ENCODE measurements around the gene NEK9.
A peak's percentile ranks its signal among the peaks of the same experiment; 100 is the strongest.
"Not testable (repeated sequence)": the region's sequence is repeated elsewhere in the genome, so short reads cannot be mapped to it uniquely, and the experiment has no call there.

The NEK9 gene

DNA sequence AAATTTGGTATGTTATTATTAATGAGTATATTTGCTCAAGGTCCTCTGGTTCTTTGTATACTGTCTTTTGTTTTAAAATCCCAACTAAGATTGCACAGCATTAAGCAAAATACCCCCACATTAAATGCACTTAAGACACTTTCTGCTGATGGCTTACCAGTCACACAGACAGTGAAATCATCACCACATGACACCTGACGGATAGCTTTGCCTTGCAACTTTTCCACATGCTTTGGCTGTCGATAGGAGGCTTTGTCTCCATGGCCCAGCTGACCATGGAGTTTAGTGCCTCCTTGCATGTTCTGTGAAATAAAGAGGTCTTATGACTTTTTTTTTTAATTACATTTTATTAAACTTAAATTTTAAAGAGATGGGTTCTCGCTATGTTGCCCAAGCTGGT is 19.7 kb downstream of the NEK9 start:
- no peak for DNase-seq (ENCODE audit: low read depth in 2 of 2)

- no peak for DNase-seq (ENCODE audit: low read depth in 2 of 2)
These were observed 25.4 kb downstream of the NEK9 start for GRCh38 chr14:75101491-75101890.

DNA sequence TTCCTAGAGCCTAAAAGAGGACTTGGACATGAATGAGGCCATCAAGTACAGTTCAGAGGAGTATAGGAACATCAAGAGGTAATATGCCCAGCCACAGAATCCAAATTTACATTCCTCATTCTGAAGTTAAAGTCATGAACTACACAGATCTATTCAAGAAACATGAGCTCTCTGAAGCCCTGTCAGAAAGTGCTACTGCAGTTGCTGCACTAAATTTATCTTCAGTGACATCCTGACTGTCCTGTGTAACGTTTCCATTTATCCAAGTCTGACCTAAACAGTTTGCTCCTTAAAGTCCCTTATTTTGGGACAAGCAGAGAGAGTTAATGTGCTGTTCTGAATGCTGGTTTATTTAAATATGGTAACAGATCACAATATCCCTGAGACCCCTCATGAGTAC is 28.2 kb downstream of the NEK9 start:
- no peak for DNase-seq (ENCODE audit: low read depth in 2 of 2)

DNA sequence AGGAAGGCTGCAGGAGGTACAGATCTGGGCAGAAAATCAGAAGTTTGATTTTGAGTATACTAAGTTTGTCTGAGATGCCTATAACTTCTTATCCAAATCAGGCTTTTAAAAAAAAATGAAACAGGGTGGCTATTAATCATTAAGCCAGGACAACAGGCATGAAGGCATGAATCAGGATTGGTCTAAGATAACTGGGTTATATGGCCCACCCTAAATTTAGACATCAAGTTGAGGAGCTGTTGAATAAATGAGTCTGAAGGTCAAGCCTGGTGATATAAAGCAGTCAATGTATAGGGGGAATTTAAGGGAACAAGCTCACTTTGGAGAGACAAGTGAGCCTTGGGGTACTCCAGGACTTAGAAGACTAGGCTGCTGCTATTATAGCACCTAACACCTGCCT is 28.6 kb downstream of the NEK9 start:
- DNase-seq (ENCODE audit: low read depth in 2 of 2): no peak

- DNase-seq (ENCODE audit: low read depth in 2 of 2): no peak
These were observed 29.9 kb downstream of the NEK9 start for GRCh38 chr14:75096959-75097358.

DNA sequence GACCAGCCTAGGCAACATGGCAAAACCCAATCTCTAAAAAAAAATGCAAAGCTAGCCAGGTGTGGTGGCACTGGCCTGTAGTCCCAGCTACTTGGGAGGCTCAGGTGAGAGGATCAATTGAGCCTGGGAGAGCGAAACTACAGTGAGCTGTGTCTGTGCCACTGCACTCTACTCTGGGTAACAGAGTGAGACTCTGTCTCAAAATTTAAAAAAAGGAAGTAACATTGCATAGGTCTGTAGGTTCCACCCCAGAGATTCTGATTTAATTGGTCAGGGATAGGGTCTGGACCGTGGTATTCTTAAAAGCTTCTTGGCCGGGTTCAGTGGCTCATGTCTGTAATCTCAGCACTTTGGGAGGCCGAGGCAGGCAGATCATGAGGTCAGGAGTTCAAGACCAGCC is 31.2 kb downstream of the NEK9 start:
- DNase-seq (ENCODE audit: low read depth in 2 of 2): no peak

DNA sequence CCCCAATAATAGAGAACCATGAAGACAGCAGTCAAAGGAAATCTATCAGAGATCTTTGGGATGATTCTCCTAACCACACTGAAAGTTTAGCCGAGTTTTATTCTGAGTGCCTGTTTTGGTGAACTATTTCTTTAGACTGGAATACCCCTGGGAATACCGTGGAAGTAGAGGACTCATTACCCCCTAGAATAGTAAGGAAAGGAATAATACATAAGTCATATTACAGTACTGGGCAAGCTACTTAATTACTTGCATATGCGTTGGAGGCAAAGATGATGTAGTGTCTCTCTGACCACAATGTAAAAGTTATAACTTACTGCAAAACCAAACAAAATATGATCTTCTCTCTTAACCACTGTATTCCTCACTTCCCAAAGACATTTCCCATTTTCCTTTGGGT is 32.0 kb downstream of the NEK9 start:
- no peak for DNase-seq (ENCODE audit: low read depth in 2 of 2)

- no peak for DNase-seq (ENCODE audit: low read depth in 2 of 2)
These were observed 34.1 kb downstream of the NEK9 start for GRCh38 chr14:75092698-75093097.

- DNase-seq (ENCODE audit: low read depth in 2 of 2): no peak
These were observed 35.6 kb downstream of the NEK9 start for GRCh38 chr14:75091251-75091650.

DNA sequence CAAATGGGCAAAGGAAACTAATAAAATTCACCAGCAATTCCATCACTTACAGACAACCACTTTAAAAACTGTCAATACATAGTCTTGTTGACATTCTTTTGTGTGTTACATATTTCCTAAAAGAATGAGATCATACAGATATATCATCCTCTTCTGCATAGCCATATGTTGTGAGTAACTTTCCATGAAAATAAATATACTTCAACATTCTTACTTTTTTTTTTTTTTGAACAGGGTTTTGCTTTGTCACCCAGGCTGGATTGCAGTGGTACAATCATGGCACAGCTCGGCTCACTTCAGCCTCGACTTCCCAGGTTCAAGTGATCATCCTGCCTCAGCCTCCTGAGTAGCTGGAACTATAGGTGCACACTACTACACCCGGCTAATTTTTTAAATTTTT is 36.5 kb downstream of the NEK9 start:
- no peak for DNase-seq (ENCODE audit: low read depth in 2 of 2)

- no peak for DNase-seq (ENCODE audit: low read depth in 2 of 2)
These were observed 38.1 kb downstream of the NEK9 start for GRCh38 chr14:75088566-75089373.

- DNase-seq (ENCODE audit: low read depth in 2 of 2): no peak
These were observed 38.7 kb downstream of the NEK9 start for GRCh38 chr14:75088153-75088552.

GRCh38 chr14:75084513-75084912 is 42.3 kb downstream of the NEK9 start:
- DNase-seq (ENCODE audit: low read depth in 2 of 2): no peak

DNA sequence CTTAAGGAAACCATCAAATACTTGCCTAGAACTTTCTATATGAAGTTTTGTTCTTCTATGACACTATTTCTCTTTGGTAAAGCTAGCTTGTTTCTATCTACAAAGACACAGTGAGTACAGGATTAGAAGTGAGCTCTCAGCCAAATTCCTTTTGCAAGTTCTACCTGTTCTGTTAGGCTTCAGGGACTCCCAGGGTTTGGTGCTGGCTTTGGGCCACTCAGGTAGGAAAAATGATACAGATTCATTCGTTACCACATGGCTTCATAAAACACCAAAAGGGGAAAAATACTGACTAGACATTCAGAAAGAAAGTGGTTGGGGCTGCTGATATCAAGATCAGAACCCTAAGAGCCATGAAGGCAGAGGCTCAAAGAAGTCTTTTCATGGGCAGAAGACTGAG is 43.6 kb downstream of the NEK9 start:
- DNase-seq (ENCODE audit: low read depth in 2 of 2): no peak

- no peak for DNase-seq (ENCODE audit: low read depth in 2 of 2)
These were observed 45.1 kb downstream of the NEK9 start for GRCh38 chr14:75081660-75082229.

GRCh38 chr14:75079521-75079920 is 47.3 kb downstream of the NEK9 start:
- no peak for DNase-seq (ENCODE audit: low read depth in 2 of 2)

- DNase-seq (ENCODE audit: low read depth in 2 of 2): no peak
These were observed 49.1 kb downstream of the NEK9 start for GRCh38 chr14:75077794-75078193.

- DNase-seq (ENCODE audit: low read depth in 2 of 2): no peak
These were observed 56.5 kb downstream of the NEK9 start for GRCh38 chr14:75070383-75070782.

DNA sequence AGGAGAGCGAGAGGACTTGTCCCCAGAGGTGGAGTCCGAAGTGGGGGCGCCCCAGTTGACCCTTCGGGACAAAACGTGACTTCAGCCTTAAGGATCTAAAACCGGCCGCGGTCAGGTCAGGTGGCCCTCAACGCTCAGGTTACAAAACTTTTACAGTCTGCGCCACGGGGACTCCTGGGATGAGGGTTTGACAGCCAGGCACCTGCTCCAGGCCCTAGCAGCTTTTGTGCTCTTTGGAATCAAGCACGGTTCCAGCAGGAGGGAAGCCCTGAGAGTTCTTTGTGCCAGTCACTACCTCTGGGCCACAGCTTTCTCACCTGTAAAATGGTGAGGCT is 57.1 kb downstream of the NEK9 start:
- no peak for DNase-seq (ENCODE audit: low read depth in 2 of 2)

GRCh38 chr14:75069121-75069810 is 57.6 kb downstream of the NEK9 start, which contains the start of gene ZC2HC1C:
TSS of gene ZC2HC1C (plus strand) at chr14:75069641. CDS start at chr14:75070574, 933 bp downstream.
- DNase-seq (ENCODE audit: low read depth in 2 of 2): peak; percentile 32 to 57

- DNase-seq (ENCODE audit: low read depth in 2 of 2): no peak
These were observed 58.3 kb downstream of the NEK9 start for GRCh38 chr14:75068294-75069120.

DNA sequence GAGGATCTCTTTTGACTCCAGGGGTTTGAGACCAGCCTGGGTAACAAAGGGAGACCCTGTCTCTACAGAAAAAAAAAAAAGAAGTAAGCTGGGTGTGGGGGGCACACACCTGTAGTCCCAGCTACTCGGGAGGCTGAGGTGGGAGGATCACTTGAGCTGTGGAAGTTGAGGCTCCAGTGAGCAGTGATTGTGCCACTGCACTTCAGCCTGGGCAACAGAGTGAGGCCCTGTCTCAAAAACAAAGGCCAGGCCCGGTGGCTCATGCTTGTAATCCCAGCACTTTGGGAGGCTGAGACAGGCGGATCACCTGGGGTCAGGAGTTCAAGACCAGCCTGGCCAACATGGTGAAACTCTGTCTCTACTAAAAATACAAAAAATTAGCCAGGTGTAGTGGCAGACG is 59.1 kb downstream of the NEK9 start:
- DNase-seq (ENCODE audit: low read depth in 2 of 2): not testable (repeated sequence)

Measured in stimulated activated CD4-positive, alpha-beta T cell treated with anti-CD3 and anti-CD28 coated beads, Interleukin-15, amount 100 ng/mL, for 48 hours (primary cell).